DMS114 treated with DMSO at 0.1 percent for 48 hours (cell line): ENCODE results near the gene YPEL1.
A peak's percentile ranks its signal among the peaks of the same experiment; 100 is the strongest.

Experiments used
- DNase-seq: peaks from one replicate; lab custom pipeline; 2025; ENCODE audit not compliant: unreplicated experiment; lab: John Stamatoyannopoulos, UW

Gene YPEL1

DNA sequence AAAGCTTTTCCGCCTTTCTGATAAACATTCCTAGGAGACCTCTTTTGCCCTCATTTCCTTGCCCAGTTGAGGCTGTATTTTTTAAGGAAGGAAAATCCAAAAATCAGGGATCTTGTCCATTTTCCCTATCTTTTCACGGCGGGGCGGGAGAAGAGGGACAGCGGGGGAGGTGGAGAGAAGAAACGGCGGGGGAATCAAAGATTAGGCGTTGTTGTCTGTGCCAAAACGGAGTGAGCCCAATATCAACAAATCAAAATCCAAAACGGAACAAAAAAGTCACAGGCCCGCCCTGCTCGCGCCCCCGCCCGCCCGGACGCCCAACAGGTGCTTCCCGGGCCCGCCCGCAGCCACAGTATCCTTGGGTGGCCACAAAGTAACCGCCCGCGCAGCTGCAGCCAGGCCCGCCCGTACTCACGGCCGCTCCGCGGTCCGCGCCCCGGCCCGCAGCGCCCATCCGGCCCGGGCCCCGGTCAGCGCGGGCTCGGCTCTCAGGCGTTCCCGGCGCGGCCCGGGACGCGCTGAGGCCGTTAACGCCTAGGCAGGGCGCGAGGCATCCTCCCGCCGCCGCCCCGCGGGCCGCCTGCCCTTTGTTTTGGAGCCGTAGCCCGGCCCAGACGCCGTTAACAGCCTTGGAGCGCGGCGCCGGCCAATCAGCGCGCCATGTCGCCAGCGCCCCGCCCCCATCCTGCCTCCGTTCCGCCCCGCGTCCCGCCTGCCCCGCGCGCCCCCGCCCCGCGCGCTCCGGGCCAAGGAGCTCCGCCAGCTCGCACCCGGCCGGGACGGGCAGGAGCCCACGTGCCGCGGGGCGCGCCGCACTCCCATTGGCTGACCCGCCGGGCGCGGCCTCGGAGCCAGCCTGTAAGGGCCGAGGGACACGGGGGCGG, at the start of gene YPEL1:
Gene YPEL1, minus strand, starts transcription at position 595 of the 884 bp plus-strand sequence. CDS start 25,050 bp downstream, outside the sequence.
- peak; percentile 82 for DNase-seq

GRCh38 chr22:21780259-21780658, 44.7 kb upstream of the YPEL1 start:
- no peak for DNase-seq

DNA sequence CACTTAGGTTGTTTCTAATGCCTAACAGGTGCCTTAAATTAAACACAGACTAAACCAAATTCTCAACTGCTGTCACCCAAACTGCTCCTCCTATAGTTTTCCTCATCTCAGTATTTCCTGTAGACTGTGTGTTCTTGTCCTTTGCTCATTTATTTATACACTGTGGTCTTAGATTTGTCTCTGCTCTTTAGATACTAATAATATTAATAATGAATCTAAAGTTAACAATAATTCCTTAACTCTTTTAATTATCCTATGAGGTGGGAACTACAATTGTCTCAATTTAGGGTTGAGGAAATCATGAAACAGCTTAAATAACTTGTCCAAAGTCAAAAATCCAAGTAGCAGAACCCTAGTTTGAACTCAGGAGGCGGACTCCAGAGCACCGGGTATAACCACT, 43.9 kb upstream of the YPEL1 start:
- DNase-seq = no peak

DNA sequence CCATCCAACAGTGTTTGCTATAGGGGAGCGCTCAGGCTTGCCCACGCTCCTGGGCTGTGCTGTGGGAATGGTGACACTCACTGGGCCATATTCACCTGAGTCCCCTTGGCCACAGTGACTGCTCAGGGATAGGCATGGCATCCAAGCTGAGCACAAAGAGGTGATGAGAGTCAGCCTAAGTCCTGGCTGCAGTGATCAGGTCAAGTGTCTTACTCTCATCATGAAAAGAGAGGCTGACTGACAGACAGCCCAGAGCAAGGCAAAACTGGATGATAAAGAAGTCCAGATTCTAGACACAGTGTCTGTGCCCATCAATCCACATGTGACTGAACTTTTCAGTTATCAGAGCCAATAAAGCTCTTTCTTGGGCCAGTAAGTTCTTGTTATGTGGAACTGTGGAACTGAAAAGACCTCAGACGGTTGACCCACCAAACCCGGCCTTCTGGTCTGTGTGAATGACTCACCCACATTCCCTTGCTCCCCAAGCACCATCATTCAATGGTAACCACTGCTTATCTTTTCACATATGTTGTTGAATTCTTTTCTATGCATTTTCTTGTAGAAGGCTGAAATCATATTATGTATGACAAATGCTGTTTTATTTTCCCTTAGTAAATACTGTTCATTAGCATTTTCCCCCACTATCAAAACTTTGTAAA, 43.2 kb upstream of the YPEL1 start:
- DNase-seq = no peak

DNA sequence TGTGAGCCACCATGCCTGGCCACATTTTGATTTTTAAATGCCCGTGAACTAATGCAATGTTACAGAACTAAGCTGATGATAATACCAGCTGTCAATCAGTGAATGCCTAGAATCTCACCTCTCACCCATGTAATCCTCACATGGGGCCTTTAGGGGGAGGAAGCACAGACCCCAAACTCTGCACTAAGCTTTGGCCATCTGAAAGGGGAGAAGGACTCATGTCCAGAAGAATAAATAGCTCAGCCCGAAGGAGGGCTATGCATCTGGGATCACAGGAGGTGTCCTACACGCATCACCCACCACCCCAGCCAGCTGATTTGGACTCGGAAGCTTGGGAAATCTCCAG, 36.0 kb upstream of the YPEL1 start:
- no peak for DNase-seq

DNA sequence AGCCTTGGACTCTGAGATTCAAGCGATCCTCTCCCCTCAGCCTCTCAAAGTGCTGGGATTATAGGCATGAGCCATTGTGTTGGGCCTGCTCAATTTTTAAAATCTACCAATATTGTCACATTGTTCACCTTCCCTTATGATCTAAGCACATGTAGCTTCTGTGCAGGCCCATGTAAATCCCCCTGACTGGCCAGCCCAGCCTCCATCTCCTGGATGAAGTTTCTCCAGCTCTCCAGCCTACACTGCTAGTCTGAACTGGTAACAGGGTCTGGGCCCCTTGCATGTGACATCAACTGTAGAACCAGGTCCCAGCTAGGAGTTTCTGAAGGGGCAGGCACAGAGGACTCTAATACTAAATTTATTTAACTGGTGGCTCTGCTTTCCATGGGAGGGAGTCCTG, 32.8 kb upstream of the YPEL1 start:
- DNase-seq = no peak

DNA sequence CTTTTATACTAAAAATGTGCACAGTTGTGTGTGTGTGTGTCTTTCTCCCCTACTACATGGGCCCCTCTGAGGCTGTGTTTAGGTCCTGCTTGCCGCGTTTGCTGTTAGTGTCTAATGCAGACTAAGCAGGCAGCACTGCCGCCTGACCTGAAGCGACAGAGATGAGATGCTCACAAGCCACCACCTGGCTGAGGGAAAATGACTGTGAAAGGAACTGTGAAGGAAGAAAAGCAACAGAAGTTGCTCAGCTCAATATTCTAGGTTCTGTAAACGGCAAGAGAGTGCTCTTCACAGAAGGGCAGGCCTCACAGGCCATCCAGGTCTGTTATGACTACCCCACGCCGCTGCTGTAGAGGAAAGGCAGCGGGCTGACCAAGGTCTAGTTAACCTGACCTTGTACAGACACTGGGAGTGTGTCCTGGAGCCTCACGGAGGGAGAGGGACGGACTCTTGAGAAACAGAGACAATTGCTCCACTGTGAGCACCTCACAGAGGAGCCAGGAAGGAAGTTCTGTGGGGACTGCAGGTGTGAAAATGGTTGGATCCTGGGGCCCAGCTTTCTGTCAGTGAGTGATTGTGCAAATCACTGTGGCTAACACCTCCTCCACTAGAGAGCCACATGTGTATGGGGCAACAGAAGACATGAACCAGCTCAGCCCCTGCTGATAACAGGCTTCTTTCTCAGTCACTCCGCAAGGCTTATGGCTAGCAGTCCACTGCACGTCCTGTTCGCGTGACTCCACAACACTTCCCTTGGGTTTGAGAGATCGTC, 31.3 kb upstream of the YPEL1 start:
- no peak for DNase-seq

GRCh38 chr22:21765909-21766529, 30.4 kb upstream of the YPEL1 start:
- no peak for DNase-seq

- no peak for DNase-seq
These were observed 28.6 kb upstream of the YPEL1 start for GRCh38 chr22:21764038-21764804.

DNA sequence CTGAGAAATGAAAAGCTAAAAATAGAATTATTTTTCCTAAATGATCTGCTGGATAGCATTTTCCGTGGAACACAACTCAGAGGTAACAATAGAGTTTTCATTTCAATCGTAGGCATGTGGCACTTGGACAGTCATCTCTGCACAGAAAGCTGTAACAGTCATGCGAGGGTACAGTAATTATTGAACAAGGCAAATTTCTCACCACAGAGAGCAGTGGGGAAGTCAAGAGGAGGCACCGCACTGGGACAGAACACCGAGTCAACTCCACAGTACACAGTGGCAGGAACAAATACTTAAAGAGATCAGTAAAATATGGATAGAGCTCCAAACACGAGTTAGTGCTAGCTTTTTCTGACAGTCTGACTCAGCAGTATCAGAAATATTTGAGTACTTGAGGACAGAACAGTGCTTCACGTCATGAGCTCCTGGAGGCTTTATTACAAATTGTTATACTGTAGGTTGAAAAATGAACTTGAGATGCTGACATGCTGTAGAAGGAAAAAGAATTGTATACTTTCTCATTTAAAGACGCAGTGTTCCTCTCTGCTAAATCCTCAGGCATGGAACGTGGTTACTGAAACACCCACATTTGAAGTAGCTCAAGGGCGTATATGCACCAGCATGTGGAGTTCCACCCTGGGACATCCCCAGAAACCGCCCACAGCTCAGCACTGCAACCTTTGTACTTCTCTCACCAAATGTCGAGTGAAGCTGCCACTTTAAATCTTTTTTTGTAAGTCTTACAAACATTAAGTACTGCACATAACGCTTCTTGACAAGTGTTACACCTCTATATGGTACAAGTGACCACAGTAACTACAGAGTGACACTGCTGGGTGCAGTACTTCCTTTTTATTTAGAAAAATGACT, 27.4 kb upstream of the YPEL1 start:
- DNase-seq = no peak

DNA sequence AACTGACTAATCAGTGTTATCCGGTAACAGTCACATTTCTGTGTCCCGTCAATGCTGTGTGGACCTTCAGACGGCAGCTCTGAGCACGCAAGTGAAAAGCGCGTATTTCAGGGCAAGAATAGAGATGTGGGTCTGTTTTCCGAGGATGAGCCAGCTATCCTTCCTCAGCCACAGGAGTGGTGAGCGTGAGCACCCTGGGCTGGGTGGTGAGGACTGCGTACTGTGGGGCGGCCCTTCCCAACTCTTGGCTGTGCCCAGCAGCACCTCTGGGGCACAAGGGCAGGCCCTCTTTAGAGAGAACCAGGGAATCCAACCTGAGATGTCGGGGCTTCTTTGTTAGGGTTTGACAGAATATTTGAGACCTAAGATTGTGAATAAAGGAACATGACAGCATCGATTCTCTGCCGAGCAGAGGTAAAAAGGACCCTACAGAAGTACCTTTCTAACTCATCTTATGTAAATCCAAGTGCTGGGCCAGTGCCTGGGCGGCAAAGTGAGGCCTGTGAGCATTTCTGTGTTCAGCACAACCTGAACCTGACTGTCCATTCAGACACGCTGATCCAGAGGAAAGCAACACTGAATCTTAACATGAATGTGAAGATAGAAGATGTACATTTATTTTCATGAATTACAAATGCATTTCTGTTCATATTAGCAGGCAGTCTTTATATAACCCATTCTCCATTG, 26.5 kb upstream of the YPEL1 start:
- DNase-seq = no peak

GRCh38 chr22:21761086-21761485, 25.5 kb upstream of the YPEL1 start:
- no peak for DNase-seq

DNA sequence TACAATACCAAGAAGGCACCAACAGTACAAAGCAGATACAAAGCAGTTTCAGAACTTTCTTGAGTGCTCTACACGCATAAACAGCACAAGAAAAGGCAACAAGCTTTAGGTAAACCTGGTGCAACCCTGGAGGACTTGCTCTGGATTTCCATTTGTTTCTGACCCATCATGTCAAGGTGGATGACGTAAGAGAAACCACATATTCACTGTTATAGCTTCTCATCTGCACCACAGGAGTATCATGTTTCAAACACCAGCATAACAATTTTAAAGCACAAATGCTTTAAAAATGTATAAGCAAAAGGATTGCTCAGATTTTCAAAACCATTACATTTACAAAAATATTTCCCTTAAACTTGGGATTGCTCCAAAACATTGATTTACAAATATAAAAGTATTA, 25.0 kb upstream of the YPEL1 start:
- DNase-seq = no peak

DNA sequence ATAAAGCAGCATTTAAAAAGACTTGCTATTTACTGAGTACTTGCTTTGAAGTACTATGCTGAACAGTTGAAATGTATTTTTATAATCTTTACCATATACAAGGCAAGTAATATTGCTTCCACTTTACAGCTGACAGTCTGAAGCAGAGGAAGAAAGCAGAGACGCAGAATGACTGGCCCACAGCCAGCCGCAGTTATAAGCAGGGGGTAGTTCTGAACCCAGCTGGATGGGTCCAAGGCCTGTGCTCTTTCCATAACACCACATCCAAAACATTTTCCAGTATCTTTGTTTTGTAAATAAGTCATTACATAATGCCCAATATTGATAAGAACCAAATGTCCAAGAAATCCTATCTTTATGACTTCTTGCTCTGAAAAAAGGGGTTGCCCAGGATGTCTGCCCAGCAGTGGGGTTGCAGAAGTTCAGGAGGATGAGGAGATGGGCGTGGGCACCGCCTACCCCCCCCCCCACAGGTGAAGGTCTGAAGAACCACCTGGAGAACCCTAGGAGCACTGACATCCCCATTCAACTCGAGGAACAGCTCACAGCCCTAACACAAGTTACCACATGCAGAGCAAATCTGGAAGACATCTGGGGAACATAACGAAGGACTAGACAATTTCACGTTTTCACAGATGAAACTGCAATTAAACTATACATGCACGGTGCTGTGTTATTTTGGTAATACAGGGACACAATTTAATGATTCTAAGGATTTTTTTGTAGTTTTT, 24.2 kb upstream of the YPEL1 start:
- no peak for DNase-seq

- DNase-seq = no peak
These were observed 23.5 kb upstream of the YPEL1 start for GRCh38 chr22:21759093-21759492.

GRCh38 chr22:21758091-21758864, 22.7 kb upstream of the YPEL1 start:
- DNase-seq = no peak

- no peak for DNase-seq
These were observed 20.3 kb upstream of the YPEL1 start for GRCh38 chr22:21755851-21756284.

- DNase-seq = no peak
These were observed 18.9 kb upstream of the YPEL1 start for GRCh38 chr22:21754523-21754922.
